Liver (tissue), 9 donors: ENCODE measurements around the gene CES1. TPM values are rescaled to one million over a fixed set of nuclear protein-coding genes. Genes with fewer than 3 reads are reported as not detected.
"Not testable (repeated sequence)": the region's sequence is repeated elsewhere in the genome, so short reads cannot be mapped to it uniquely, and the experiment has no call there.

Source experiments
- DNase-seq: peaks from one replicate; pipeline ENCODE4 v3.0.0-alpha.2; 2017; ENCODE audit warnings: low spot score
- H3K27ac ChIP-seq, 2 donors: one replicate each; pipeline ENCODE4 v1.7.0; 2013; ENCODE audit warnings: inconsistent platforms in 2 of 2, low read length in 2 of 2, control low read depth in 1 of 2, low read depth in 1 of 2, mild to moderate bottlenecking in 1 of 2
- H3K27me3 ChIP-seq, 4 donors: one replicate each; pipeline versions ENCODE4 v1.6.1 to v1.7.0; 2013; ENCODE audit warnings: low read length in 3 of 4, inconsistent platforms in 1 of 4, mild to moderate bottlenecking in 1 of 4, moderate library complexity in 1 of 4; ENCODE audit not compliant: control insufficient read depth in 4 of 4, insufficient read depth in 4 of 4
- H3K36me3 ChIP-seq, 4 donors: one replicate each; pipeline versions ENCODE4 v1.6.1 to v1.7.0; 2013; ENCODE audit warnings: low read length in 3 of 4, mild to moderate bottlenecking in 3 of 4, low read depth in 1 of 4, moderate library complexity in 1 of 4; ENCODE audit not compliant: control insufficient read depth in 4 of 4, insufficient read depth in 3 of 4
- H3K4me1 ChIP-seq, 4 donors: one replicate each; pipeline versions ENCODE4 v1.6.1 to v1.7.0; 2013; ENCODE audit warnings: low read length in 3 of 4, mild to moderate bottlenecking in 3 of 4, moderate library complexity in 1 of 4; ENCODE audit not compliant: control insufficient read depth in 4 of 4, insufficient read depth in 4 of 4
- H3K4me3 ChIP-seq, 3 donors: one replicate each; pipeline versions ENCODE4 v1.6.1 to v1.7.0; 2013; ENCODE audit warnings: low read length in 3 of 3, control low read depth in 1 of 3, low read depth in 1 of 3, mild to moderate bottlenecking in 1 of 3
- H3K9ac ChIP-seq, 2 donors: one replicate each; pipeline ENCODE4 v1.7.0; 2013; ENCODE audit warnings: low read length in 2 of 2, mild to moderate bottlenecking in 2 of 2, moderate library complexity in 2 of 2, control low read depth in 1 of 2, low read depth in 1 of 2
- H3K9me3 ChIP-seq, 4 donors: one replicate each; pipeline versions ENCODE4 v1.6.1 to v1.7.0; 2013; ENCODE audit warnings: low read length in 3 of 4; ENCODE audit not compliant: control insufficient read depth in 4 of 4
- NR2F2 ChIP-seq: IDR thresholded peaks from 2 replicates; pipeline ENCODE4 v1.6.1; 2016; ENCODE audit warnings: antibody characterized with exemption
- RXRA ChIP-seq, 2 donors: IDR thresholded peaks; 2 replicates each; pipeline ENCODE4 v1.6.1; 2017 to 2018; ENCODE audit warnings: antibody characterized with exemption in 2 of 2, mild to moderate bottlenecking in 1 of 2
- WGBS: extraction: QIAGEN DNeasy Blood & Tissue Kit; methylation state at CpG from one replicate; pipeline ENCODE4 v1.1.7; 2013; 5-methylcytosine and 5-hydroxymethylcytosine counted together
- polyA plus RNA-seq, 2 donors: library from polyadenylated mRNA; stranded (reverse) in 1 of 2; unstranded in 1 of 2; fragments of 200-250 nt in 1 of 2; fragments of >200 nt in 1 of 2; fragmentation: Nextera tagmentation in 1 of 2; extraction: Ambion mirVana in 1 of 2; gene quantifications; one replicate each; pipeline versions ENCODE4 v1.2.1 to v1.2.3, GENCODE V29; 2013 to 2015
- total RNA-seq, 2 donors: library from RNA; depleted of rRNA; stranded (reverse); fragments of >200 nt; gene quantifications; one replicate each; pipeline ENCODE4 v1.2.3, GENCODE V29; 2014
- TF ChIP-seq, protein P1 (sequence below): IDR thresholded peaks from 2 replicates; pipeline ENCODE4 v1.6.1; 2016; ENCODE audit warnings: antibody characterized with exemption
- donor health status: healthy.
- donor health status: healthy.
- donor health status: healthy.
- donor health status: healthy.
- donor health status: healthy.

The CES1 gene
- total and polyA plus RNA-seq, 4 donors: 8.4 to 1,773 (median 546) TPM

DNA sequence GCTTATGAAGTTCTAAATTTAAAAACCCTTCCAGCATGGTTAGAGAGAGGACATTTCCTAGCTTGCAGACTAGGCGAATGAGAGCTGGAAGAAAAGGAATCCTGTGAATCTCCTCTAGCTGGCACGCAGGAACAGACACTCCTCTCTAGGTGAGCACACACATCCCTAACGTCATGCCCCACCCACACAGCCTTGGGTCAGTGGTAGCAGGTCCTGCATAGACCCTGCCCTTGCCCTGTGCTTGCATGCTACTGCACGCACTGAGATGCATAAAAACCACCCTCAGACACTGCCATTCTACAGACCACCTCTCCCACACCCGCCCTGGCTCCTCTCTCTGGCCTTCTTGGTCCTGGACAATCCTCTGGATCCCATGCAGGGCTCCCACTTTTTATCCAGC lies 23.5 kb downstream of the CES1 start:
- Histone ChIP-seq H3K27me3 (no peaks in the 10 kb centered on the region), H3K36me3 (peaks cover 7 to 36% (median 27%) of the 10 kb centered on the region in 4 donors)
- DNase-seq: no peak

DNA sequence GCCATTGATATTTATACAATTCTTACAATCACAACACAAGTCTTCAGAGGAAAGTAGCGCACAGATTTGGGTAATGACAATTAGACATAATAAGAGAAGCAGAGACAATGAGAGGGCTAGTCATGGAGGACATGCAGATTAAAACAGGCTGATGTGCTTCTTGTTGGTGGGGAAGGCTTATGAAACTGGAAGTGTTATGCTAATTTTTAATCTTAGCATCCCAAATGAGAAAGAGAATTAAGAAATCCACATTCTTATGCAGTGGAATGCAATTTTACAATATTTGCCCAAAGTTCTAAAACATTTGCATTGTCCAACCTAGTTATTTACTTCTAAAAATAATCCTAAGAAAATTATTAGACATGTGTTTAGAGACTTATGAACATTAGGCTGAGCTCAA lies 24.6 kb downstream of the CES1 start:
- not testable (repeated sequence) for H3K4me3 ChIP-seq, H3K9me3 ChIP-seq, H3K27ac ChIP-seq, H3K9ac ChIP-seq, DNase-seq, H3K4me1 ChIP-seq, H3K27me3 ChIP-seq
- WGBS: no CpG with 5 or more reads among the region's 1 CpG
- peaks cover 7 to 35% (median 25%) of the 10 kb centered on the region in 4 donors for H3K36me3 ChIP-seq

More for the DNA sequence above, 23.5 kb downstream of the CES1 start:
- no peak overlapping the region for H3K27ac ChIP-seq
- no peaks in the 10 kb centered on the region for H3K9me3 ChIP-seq
- no peaks in the 10 kb centered on the region for H3K4me1 ChIP-seq
- H3K4me3 ChIP-seq: no peak overlapping the region
- TF ChIP-seq, protein P1, sequence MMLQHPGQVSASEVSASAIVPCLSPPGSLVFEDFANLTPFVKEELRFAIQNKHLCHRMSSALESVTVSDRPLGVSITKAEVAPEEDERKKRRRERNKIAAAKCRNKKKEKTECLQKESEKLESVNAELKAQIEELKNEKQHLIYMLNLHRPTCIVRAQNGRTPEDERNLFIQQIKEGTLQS: no peak
- TF ChIP-seq NR2F2 (no peak), RXRA (IDR thresholded peaks at IDR 0.05) (no peak)
- WGBS: 64% methylated on average over 5 of the region's 5 CpGs
- no peak overlapping the region for H3K9ac ChIP-seq

DNA sequence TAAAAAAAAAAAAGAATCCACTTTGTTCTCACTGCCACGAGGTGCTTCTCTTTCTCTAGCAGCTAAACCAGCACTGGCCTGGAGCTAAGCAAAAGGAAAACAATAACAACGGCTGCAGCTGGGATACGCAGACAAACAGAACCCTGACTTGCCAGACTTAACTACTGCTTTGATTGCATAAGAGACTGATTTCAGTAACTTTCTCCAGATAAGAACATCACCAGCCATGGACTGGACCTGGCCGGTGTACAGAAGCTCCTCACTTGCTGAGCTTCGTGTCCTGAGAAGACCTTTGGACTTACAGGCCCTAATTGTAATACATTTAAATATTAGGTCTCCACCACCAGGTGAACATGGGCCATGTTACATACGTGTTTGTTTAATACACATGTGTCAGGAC lies 27.8 kb downstream of the CES1 start:
- H3K36me3 ChIP-seq, H3K27me3 ChIP-seq, H3K4me3 ChIP-seq, H3K27ac ChIP-seq, H3K9ac ChIP-seq, DNase-seq, H3K4me1 ChIP-seq, H3K9me3 ChIP-seq: not testable (repeated sequence)
- no CpG with 5 or more reads among the region's 6 CpGs for WGBS

DNA sequence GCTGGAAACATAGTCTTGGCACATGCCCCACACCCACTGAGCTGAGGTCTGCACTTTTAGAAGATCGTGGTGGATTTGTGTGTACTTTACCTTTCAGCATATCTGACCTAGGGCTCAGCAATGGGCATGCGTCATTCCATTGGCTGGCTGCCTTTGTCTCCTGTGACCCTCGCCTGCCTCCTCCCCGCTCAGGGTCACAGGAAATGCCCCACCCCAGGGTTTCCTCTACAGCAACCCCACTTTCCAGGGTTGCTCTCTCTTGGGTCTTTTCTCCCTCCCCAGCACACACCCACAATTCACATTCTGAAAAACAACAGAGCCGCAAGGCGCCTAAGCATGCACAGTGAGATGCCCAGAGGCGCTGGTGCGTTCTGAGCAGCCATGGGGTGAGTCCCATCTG lies 29.2 kb downstream of the CES1 start:
- H3K4me1 ChIP-seq, H3K9me3 ChIP-seq, H3K36me3 ChIP-seq, H3K9ac ChIP-seq, DNase-seq, H3K27ac ChIP-seq, H3K27me3 ChIP-seq, H3K4me3 ChIP-seq: not testable (repeated sequence)
- no CpG with 5 or more reads among the region's 8 CpGs for WGBS

DNA sequence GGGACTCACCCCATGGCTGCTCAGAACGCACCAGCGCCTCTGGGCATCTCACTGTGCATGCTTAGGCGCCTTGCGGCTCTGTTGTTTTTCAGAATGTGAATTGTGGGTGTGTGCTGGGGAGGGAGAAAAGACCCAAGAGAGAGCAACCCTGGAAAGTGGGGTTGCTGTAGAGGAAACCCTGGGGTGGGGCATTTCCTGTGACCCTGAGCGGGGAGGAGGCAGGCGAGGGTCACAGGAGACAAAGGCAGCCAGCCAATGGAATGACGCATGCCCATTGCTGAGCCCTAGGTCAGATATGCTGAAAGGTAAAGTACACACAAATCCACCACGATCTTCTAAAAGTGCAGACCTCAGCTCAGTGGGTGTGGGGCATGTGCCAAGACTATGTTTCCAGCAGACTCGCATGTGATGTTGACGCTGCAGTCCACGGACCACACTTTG lies 39.9 kb downstream of the CES1 start:
- H3K9ac ChIP-seq, H3K9me3 ChIP-seq, H3K4me3 ChIP-seq, H3K4me1 ChIP-seq, H3K27ac ChIP-seq, H3K27me3 ChIP-seq, H3K36me3 ChIP-seq, DNase-seq: not testable (repeated sequence)
- no CpG with 5 or more reads among the region's 11 CpGs for WGBS

DNA sequence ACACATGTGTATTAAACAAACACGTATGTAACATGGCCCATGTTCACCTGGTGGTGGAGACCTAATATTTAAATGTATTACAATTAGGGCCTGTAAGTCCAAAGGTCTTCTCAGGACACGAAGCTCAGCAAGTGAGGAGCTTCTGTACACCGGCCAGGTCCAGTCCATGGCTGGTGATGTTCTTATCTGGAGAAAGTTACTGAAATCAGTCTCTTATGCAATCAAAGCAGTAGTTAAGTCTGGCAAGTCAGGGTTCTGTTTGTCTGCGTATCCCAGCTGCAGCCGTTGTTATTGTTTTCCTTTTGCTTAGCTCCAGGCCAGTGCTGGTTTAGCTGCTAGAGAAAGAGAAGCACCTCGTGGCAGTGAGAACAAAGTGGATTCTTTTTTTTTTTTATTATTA lies 41.4 kb downstream of the CES1 start:
- not testable (repeated sequence) for H3K9ac ChIP-seq, H3K9me3 ChIP-seq, H3K36me3 ChIP-seq, H3K27me3 ChIP-seq, H3K4me1 ChIP-seq, H3K27ac ChIP-seq, H3K4me3 ChIP-seq, DNase-seq
- no CpG with 5 or more reads among the region's 6 CpGs for WGBS

DNA sequence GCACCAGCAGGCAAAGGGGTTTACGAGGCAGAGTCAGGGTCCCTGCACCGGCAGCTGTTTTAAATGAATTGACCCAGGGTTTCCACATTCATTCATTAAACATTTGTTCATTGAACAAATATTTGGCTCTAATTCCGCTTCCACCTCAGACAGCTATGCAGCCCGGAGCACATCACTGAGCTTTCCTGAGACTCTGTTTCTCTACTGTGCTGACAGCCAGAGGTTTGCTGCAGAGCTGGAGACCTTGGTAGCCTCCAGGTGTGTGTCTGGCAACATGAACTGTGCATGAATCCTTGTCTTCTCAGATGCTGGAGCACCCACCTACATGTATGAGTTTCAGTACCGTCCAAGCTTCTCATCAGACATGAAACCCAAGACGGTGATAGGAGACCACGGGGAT lies 42.7 kb downstream of the CES1 start:
- not testable (repeated sequence) for DNase-seq, H3K27ac ChIP-seq, H3K9ac ChIP-seq, H3K4me1 ChIP-seq, H3K27me3 ChIP-seq, H3K36me3 ChIP-seq, H3K4me3 ChIP-seq, H3K9me3 ChIP-seq
- WGBS: 42% methylated on average over 2 of the region's 7 CpGs

DNA sequence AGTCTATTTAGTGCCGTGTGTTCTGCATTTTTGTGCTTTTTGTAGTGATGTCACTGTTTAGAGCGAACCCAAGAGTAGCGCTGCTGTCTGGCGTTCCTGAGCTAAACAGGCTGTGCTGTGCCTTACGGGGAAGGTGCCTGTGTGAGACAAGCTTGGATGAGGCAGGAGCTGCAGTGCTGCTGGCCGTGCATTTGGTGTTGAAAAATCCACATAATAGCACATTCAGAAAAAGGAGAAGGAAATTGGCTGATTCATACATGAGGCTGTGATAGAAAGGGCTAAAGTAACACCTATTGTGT lies 50.2 kb downstream of the CES1 start:
- not testable (repeated sequence) for H3K9ac ChIP-seq, H3K27me3 ChIP-seq, H3K4me1 ChIP-seq, DNase-seq, H3K27ac ChIP-seq, H3K9me3 ChIP-seq, H3K4me3 ChIP-seq, H3K36me3 ChIP-seq
- 67% methylated on average over 1 of the region's 6 CpGs for WGBS
